Pulmonary artery endothelial cell (primary cell): ENCODE data around the gene USO1. TPM values are rescaled to one million over a fixed set of nuclear protein-coding genes. Genes with fewer than 3 reads are reported as not detected.
"Not testable (repeated sequence)": the region's sequence is repeated elsewhere in the genome, so short reads cannot be mapped to it uniquely, and the experiment has no call there.

ENCODE experiments used
- DNase-seq: peaks from one replicate; pipeline ENCODE4 v3.0.0-alpha.2; 2011; ENCODE audit warnings: low read depth, low spot score
- total RNA-seq: library from RNA; depleted of rRNA; stranded (reverse); fragments of >200 nt; gene quantifications from 2 replicates; pipeline ENCODE4 v1.2.3, GENCODE V29; 2014

The USO1 gene
- 77.6 and 93.6 TPM in 2 replicates for total RNA-seq

- DNase-seq, result peak; percentile 97
These were observed at the start of gene USO1 for GRCh38 chr4:75724066-75724866. USO1 (plus strand) TSS chr4:75724577; CDS start chr4:75724820, 243 bp downstream.

- DNase-seq, result no peak
These were observed 49.3 kb upstream of the USO1 start for GRCh38 chr4:75675004-75675531.

GRCh38 chr4:75678473-75678872, 45.9 kb upstream of the USO1 start:
- no peak for DNase-seq

GRCh38 chr4:75678965-75679364, 45.4 kb upstream of the USO1 start:
- no peak for DNase-seq

- DNase-seq, result no peak
These were observed 44.4 kb upstream of the USO1 start for GRCh38 chr4:75679876-75680575.

- DNase-seq, result no peak
These were observed 40.8 kb upstream of the USO1 start for GRCh38 chr4:75683482-75684155.

GRCh38 chr4:75685546-75686189, 38.7 kb upstream of the USO1 start:
- DNase-seq, result no peak

- no peak for DNase-seq
These were observed 38.0 kb upstream of the USO1 start for GRCh38 chr4:75686346-75686745.

GRCh38 chr4:75687125-75687524, 37.3 kb upstream of the USO1 start:
- DNase-seq, result not testable (repeated sequence)

- DNase-seq, result not testable (repeated sequence)
These were observed 32.3 kb upstream of the USO1 start for GRCh38 chr4:75692066-75692465.

GRCh38 chr4:75696071-75696470, 28.3 kb upstream of the USO1 start:
- DNase-seq, result no peak

GRCh38 chr4:75696581-75696980, 27.8 kb upstream of the USO1 start:
- DNase-seq, result no peak

GRCh38 chr4:75698162-75698962, 26.0 kb upstream of the USO1 start:
- no peak for DNase-seq

GRCh38 chr4:75698963-75699228, 25.5 kb upstream of the USO1 start:
- no peak for DNase-seq

- DNase-seq, result no peak
These were observed 25.1 kb upstream of the USO1 start for GRCh38 chr4:75699299-75699698.

GRCh38 chr4:75702919-75703411, 21.4 kb upstream of the USO1 start:
- DNase-seq, result no peak

GRCh38 chr4:75705198-75705977, 19.0 kb upstream of the USO1 start:
- DNase-seq, result no peak

GRCh38 chr4:75708218-75708691, 16.1 kb upstream of the USO1 start:
- DNase-seq, result no peak

GRCh38 chr4:75710246-75710645, 14.1 kb upstream of the USO1 start:
- peak; percentile 24 for DNase-seq

GRCh38 chr4:75714011-75714410, 10.4 kb upstream of the USO1 start:
- no peak for DNase-seq
